ENCODE results near the gene KDM3A.

KDM3A gene

GRCh38 chr2:86440631-86441391, at the start of gene KDM3A:
Gene KDM3A, plus strand, starts transcription at chr2:86441371. Its CDS starts 677 bp downstream, at chr2:86442048.
- peak; percentile 99 for DNase-seq (ENCODE audit: low read depth in 2 of 2)

- no peak for DNase-seq (ENCODE audit: low read depth in 2 of 2)
Measured at GRCh38 chr2:86392873-86393518, 48.2 kb upstream of the KDM3A start.

GRCh38 chr2:86393521-86394491, 47.4 kb upstream of the KDM3A start:
- DNase-seq (ENCODE audit: low read depth in 2 of 2): no peak

GRCh38 chr2:86396291-86396785, 44.8 kb upstream of the KDM3A start:
- DNase-seq (ENCODE audit: low read depth in 2 of 2): no peak

GRCh38 chr2:86397986-86398385, 43.2 kb upstream of the KDM3A start:
- DNase-seq (ENCODE audit: low read depth in 2 of 2): no peak

GRCh38 chr2:86398500-86399474, 42.4 kb upstream of the KDM3A start:
- DNase-seq (ENCODE audit: low read depth in 2 of 2): no peak

- no peak for DNase-seq (ENCODE audit: low read depth in 2 of 2)
Measured at GRCh38 chr2:86400321-86400720, 40.9 kb upstream of the KDM3A start.

GRCh38 chr2:86410581-86410980, 30.6 kb upstream of the KDM3A start:
- DNase-seq (ENCODE audit: low read depth in 2 of 2): no peak

- DNase-seq (ENCODE audit: low read depth in 2 of 2): no peak
Measured at GRCh38 chr2:86411396-86411795, 29.8 kb upstream of the KDM3A start.

GRCh38 chr2:86412007-86412406, 29.2 kb upstream of the KDM3A start:
- no peak for DNase-seq (ENCODE audit: low read depth in 2 of 2)

GRCh38 chr2:86413296-86414094, 27.7 kb upstream of the KDM3A start:
- DNase-seq (ENCODE audit: low read depth in 2 of 2): no peak

GRCh38 chr2:86414996-86415395, 26.2 kb upstream of the KDM3A start:
- DNase-seq (ENCODE audit: low read depth in 2 of 2): no peak

- no peak for DNase-seq (ENCODE audit: low read depth in 2 of 2)
Measured at GRCh38 chr2:86416146-86416545, 25.0 kb upstream of the KDM3A start.

GRCh38 chr2:86417961-86418360, 23.2 kb upstream of the KDM3A start:
- DNase-seq (ENCODE audit: low read depth in 2 of 2): no peak

- no peak for DNase-seq (ENCODE audit: low read depth in 2 of 2)
Measured at GRCh38 chr2:86420913-86421312, 20.3 kb upstream of the KDM3A start.

GRCh38 chr2:86426271-86426670, 14.9 kb upstream of the KDM3A start:
- DNase-seq (ENCODE audit: low read depth in 2 of 2): no peak

- no peak for DNase-seq (ENCODE audit: low read depth in 2 of 2)
Measured at GRCh38 chr2:86429335-86429734, 11.8 kb upstream of the KDM3A start.

GRCh38 chr2:86430368-86430767, 10.8 kb upstream of the KDM3A start:
- DNase-seq (ENCODE audit: low read depth in 2 of 2): no peak

- DNase-seq (ENCODE audit: low read depth in 2 of 2): no peak
Measured at GRCh38 chr2:86433137-86433536, 8.0 kb upstream of the KDM3A start.

GRCh38 chr2:86434290-86434689, 6.9 kb upstream of the KDM3A start:
- no peak for DNase-seq (ENCODE audit: low read depth in 2 of 2)
